Endothelial cell of umbilical vein (primary cell): ENCODE data around the gene TBC1D17.

Experiments
- EZH2 ChIP-seq: IDR thresholded peaks from 2 replicates; pipeline ENCODE4 v1.6.1; 2012; ENCODE audit warnings: borderline replicate concordance, low read depth, mild to moderate bottlenecking, moderate library complexity, low read length, inconsistent platforms; ENCODE audit not compliant: severe bottlenecking
- GATA2 ChIP-seq: IDR thresholded peaks from 2 replicates; pipeline ENCODE4 v1.7.0; 2011; ENCODE audit warnings: low read depth, mild to moderate bottlenecking, moderate library complexity, mixed read lengths, low read length; ENCODE audit not compliant: insufficient read length, insufficient read depth
- JUN ChIP-seq: IDR thresholded peaks from 2 replicates; pipeline ENCODE4 v1.6.1; 2011; ENCODE audit warnings: borderline replicate concordance, low read depth; ENCODE audit not compliant: insufficient read length, insufficient read depth
- POLR2AphosphoS5 ChIP-seq: IDR thresholded peaks from 2 replicates; pipeline ENCODE4 v1.6.1; 2012; ENCODE audit warnings: low read depth, mild to moderate bottlenecking, control low read depth, low read length, moderate library complexity; ENCODE audit not compliant: insufficient read depth
- TF ChIP-seq, protein P1 (sequence below), 2 donors: IDR thresholded peaks; 1 replicate in 1 of 2; 2 replicates in 1 of 2; pipeline ENCODE4 v1.5.1; 2011; ENCODE audit warnings: low read length in 2 of 2, mild to moderate bottlenecking in 2 of 2, moderate library complexity in 2 of 2, control low read depth in 1 of 2, inconsistent platforms in 1 of 2, low read depth in 1 of 2; ENCODE audit not compliant: insufficient read depth in 1 of 2; ENCODE audit errors: extremely low read depth in 1 of 2
- TF ChIP-seq, protein P2 (sequence below): IDR thresholded peaks from 2 replicates; pipeline ENCODE4 v1.6.1; 2011; ENCODE audit not compliant: insufficient read depth, insufficient read length

DNA sequence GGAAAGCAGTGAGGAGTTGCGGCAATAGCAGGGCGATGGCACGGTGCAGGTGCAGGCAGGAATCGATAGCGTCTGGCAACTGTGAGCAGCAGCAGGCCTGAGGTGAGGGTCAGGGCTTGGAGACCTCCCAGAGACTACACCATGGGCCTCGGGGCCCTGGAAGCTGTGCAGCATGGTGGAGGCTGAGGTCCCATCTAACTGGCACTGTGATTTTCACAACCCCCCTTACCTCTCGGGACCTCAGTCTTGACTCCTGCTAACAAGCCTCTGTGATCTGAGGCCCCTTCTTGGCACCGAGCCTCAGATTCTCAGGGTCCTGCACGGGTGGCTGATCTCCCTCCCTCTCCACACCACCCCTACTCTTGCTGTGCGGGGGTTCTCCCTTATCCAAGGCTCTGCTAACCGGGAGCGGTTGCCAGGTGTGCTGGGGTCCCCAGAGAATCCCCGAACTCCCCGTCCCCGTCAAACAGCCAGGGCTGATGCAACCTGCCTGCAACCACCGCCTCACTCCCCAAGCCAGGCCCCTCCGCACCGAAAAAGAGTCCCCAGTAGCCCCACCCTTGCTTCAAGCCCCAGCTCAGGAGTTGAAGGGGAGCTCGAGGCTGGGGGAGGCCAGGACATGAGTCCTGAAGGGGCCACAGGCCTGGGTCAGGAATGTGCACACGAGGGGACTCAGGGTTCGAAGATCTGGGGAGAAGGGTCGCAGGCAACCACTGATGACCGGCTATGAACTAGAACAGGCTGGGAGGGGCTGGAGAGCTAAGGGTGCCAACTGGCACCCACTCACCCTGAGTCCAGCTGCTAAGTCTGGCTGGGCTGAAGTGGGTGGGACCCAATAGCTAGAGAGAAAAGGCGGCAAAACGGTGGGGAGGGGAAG lies 46.7 kb downstream of the TBC1D17 start:
- TF ChIP-seq, protein P1, sequence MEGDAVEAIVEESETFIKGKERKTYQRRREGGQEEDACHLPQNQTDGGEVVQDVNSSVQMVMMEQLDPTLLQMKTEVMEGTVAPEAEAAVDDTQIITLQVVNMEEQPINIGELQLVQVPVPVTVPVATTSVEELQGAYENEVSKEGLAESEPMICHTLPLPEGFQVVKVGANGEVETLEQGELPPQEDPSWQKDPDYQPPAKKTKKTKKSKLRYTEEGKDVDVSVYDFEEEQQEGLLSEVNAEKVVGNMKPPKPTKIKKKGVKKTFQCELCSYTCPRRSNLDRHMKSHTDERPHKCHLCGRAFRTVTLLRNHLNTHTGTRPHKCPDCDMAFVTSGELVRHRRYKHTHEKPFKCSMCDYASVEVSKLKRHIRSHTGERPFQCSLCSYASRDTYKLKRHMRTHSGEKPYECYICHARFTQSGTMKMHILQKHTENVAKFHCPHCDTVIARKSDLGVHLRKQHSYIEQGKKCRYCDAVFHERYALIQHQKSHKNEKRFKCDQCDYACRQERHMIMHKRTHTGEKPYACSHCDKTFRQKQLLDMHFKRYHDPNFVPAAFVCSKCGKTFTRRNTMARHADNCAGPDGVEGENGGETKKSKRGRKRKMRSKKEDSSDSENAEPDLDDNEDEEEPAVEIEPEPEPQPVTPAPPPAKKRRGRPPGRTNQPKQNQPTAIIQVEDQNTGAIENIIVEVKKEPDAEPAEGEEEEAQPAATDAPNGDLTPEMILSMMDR (IDR thresholded peaks at IDR 0.05; ENCODE audit: extremely low read depth in 1 of 2, insufficient read depth in 1 of 2, low read depth in 1 of 2, low read length in 2 of 2) = no peak
- TF ChIP-seq, protein P2, sequence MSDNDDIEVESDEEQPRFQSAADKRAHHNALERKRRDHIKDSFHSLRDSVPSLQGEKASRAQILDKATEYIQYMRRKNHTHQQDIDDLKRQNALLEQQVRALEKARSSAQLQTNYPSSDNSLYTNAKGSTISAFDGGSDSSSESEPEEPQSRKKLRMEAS = no peak
- no peak for TF ChIP-seq POLR2AphosphoS5
- no peak for TF ChIP-seq EZH2
- TF ChIP-seq GATA2 = no peak
- TF ChIP-seq JUN = no peak
